ENCODE measurements around the gene ST6GAL1.

DNA sequence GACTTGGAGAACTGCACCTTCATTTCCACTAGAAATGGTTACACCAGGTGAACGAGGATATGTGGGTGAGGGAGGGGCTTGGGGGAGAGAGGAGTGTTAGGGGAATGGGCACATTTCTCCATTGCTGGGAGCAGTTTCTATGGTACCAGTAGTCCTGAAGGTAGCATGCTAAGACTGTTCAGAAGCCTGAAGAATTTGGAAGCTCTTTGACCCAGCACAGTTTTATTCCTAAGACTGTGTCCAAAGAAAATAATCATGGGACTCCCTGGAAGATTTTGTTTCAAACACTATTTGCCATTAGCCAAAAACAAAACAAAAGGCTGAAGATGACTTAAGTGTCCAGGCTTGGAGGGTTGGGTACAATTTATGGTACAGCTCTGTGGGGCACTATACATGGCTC lies 32.1 kb downstream of the ST6GAL1 start:
- TF ChIP-seq, protein P1, sequence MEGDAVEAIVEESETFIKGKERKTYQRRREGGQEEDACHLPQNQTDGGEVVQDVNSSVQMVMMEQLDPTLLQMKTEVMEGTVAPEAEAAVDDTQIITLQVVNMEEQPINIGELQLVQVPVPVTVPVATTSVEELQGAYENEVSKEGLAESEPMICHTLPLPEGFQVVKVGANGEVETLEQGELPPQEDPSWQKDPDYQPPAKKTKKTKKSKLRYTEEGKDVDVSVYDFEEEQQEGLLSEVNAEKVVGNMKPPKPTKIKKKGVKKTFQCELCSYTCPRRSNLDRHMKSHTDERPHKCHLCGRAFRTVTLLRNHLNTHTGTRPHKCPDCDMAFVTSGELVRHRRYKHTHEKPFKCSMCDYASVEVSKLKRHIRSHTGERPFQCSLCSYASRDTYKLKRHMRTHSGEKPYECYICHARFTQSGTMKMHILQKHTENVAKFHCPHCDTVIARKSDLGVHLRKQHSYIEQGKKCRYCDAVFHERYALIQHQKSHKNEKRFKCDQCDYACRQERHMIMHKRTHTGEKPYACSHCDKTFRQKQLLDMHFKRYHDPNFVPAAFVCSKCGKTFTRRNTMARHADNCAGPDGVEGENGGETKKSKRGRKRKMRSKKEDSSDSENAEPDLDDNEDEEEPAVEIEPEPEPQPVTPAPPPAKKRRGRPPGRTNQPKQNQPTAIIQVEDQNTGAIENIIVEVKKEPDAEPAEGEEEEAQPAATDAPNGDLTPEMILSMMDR (conservative IDR thresholded peaks at IDR 0.05; ENCODE audit: low read depth, low read length) = no peak
- TF ChIP-seq MXI1 (IDR thresholded peaks at IDR 0.05; ENCODE audit: borderline replicate concordance, low read depth, low read length) = no peak
- no peak for TF ChIP-seq POLR2A (IDR thresholded peaks at IDR 0.05; ENCODE audit: low read depth, low read length)
- TF ChIP-seq, protein P2, sequence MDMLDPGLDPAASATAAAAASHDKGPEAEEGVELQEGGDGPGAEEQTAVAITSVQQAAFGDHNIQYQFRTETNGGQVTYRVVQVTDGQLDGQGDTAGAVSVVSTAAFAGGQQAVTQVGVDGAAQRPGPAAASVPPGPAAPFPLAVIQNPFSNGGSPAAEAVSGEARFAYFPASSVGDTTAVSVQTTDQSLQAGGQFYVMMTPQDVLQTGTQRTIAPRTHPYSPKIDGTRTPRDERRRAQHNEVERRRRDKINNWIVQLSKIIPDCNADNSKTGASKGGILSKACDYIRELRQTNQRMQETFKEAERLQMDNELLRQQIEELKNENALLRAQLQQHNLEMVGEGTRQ (IDR thresholded peaks at IDR 0.05; ENCODE audit: low read depth, low read length) = no peak
- TF ChIP-seq RCOR1 (IDR thresholded peaks at IDR 0.05; ENCODE audit: insufficient replicate concordance, low read length) = no peak
- TF ChIP-seq RFX5 (IDR thresholded peaks at IDR 0.05; ENCODE audit: low read depth, low read length) = no peak
